Mesenteric fat pad (tissue), 1 donor: ENCODE results near the gene SPOCD1. TPM values are rescaled to one million over a fixed set of nuclear protein-coding genes. Genes with fewer than 3 reads are reported as not detected.

ENCODE experiments used
- DNase-seq: peaks from one replicate; pipeline ENCODE4 v3.0.0-alpha.2; 2020; ENCODE audit warnings: low spot score
- microRNA-seq: library from miRNA; unstranded; fragments of <30 nt; microRNA quantifications from one replicate; pipeline ENCODE4 v1.2.0, GENCODE V29; 2020; ENCODE audit warnings: borderline number of aligned reads
- total RNA-seq: library from RNA; stranded (reverse); fragmentation: NEBNext Ultra II Directional; extraction: Animal tissue kit (Norgen Biotek cat#: 25700); gene quantifications from one replicate; pipeline ENCODE4 v1.2.1, GENCODE V29; 2021
- donor health status: DM: yes; HTN: yes; CAD: no.

Gene SPOCD1
- total RNA-seq, 1 donor from 2014 or later = 9.5 TPM

GRCh38 chr1:31742462-31743212 is 73.2 kb downstream of the SPOCD1 start:
- no peak for DNase-seq

Small RNAs within 50 kb of the gene (microRNA-seq; reads per million reads assigned to microRNA genes)
- not detected for gene MIR4254

Other genes with a start within 250 kb of the SPOCD1 start
- gene TINAGL1, start 239.5 kb downstream of the SPOCD1 start, total RNA-seq = 154 TPM
- gene HCRTR1, start 198.3 kb downstream of the SPOCD1 start, total RNA-seq = 0.39 TPM
- gene PEF1, start 171.1 kb downstream of the SPOCD1 start, total RNA-seq = 47.9 TPM
- gene COL16A1, start 112.0 kb downstream of the SPOCD1 start, total RNA-seq = 38.9 TPM
- 3.9 TPM for gene ADGRB2, start 51.7 kb downstream of the SPOCD1 start, total RNA-seq
- gene PTP4A2, start 122.3 kb upstream of the SPOCD1 start, total RNA-seq = 472 TPM
- 80.1 TPM for gene KHDRBS1, start 197.8 kb upstream of the SPOCD1 start, total RNA-seq